ENCODE measurements around the gene IBTK. TPM values are rescaled to one million over a fixed set of nuclear protein-coding genes. Genes with fewer than 3 reads are reported as not detected.

IBTK gene, protein sequence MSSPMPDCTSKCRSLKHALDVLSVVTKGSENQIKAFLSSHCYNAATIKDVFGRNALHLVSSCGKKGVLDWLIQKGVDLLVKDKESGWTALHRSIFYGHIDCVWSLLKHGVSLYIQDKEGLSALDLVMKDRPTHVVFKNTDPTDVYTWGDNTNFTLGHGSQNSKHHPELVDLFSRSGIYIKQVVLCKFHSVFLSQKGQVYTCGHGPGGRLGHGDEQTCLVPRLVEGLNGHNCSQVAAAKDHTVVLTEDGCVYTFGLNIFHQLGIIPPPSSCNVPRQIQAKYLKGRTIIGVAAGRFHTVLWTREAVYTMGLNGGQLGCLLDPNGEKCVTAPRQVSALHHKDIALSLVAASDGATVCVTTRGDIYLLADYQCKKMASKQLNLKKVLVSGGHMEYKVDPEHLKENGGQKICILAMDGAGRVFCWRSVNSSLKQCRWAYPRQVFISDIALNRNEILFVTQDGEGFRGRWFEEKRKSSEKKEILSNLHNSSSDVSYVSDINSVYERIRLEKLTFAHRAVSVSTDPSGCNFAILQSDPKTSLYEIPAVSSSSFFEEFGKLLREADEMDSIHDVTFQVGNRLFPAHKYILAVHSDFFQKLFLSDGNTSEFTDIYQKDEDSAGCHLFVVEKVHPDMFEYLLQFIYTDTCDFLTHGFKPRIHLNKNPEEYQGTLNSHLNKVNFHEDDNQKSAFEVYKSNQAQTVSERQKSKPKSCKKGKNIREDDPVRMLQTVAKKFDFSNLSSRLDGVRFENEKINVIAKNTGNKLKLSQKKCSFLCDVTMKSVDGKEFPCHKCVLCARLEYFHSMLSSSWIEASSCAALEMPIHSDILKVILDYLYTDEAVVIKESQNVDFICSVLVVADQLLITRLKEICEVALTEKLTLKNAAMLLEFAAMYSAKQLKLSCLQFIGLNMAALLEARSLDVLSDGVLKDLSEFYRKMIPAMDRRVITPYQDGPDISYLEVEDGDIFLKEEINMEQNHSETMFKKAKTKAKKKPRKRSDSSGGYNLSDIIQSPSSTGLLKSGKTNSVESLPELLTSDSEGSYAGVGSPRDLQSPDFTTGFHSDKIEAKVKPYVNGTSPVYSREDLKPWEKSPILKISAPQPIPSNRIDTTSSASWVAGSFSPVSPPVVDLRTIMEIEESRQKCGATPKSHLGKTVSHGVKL (N-terminal part only)
- 34.0 to 49.7 TPM (median 40.8 TPM) in 5 replicates for total RNA-seq (2022; extraction: Qiagen RNA extraction; ENCODE audit: low read depth)

DNA sequence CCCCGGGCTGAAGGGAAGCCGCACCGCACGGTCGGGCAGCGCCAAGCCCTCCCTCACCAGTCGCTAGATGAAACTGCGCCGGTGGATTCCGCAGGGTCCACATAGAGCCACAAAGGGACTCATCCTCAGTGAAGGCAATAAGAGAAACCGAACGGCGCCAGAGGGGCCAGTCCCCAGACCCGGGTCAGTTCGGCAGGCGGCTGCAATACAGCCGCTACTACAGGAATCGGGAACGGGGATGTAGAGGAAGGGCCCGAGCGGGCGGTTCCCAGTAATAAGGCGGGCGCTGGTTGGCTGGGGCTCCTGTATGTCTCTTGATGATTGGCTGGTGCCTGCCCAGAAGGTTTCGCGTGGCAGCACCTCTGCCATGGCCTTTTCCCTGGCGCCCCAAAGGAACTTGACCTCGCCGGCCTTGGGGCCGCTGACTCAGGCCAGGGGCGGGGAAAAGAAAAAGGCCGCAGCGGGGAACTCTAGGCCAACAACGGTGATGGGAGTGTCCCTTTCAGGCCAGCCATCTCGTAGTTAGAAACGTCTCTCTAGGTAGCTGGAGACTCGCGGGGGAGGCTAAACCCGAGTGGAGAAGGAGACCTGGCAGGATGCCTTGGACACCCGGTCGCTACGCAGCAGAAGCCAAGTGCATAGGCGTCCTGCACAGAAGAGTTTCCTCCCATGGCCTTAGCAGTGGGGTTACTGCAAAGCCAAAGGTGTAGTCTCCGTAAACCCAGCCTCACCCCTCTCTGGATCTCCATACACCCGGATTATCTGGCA lies at the start of gene IBTK:
Gene IBTK, minus strand, starts transcription at position 240 of the 768 bp plus-strand sequence. CDS start 7,258 bp downstream, outside the sequence.

Other genes starting within 250 kb of the IBTK start
- gene TPBG, start 116.1 kb upstream of the IBTK start, total RNA-seq (2022; extraction: Qiagen RNA extraction; ENCODE audit: low read depth), result 42.7 to 58.5 TPM (median 56.0 TPM) in 5 replicates